GM19452 (cell line): ENCODE data around the gene SMARCB1.

Experiments
- ATAC-seq: cut with Tn5 transposase; IDR thresholded peaks from one replicate; pipeline ENCODE4 v1.9.1; 2021; ENCODE audit not compliant: unreplicated experiment

The SMARCB1 gene

GRCh38 chr22:23760056-23760455 lies 26.7 kb upstream of the SMARCB1 start:
- ATAC-seq: no peak

DNA sequence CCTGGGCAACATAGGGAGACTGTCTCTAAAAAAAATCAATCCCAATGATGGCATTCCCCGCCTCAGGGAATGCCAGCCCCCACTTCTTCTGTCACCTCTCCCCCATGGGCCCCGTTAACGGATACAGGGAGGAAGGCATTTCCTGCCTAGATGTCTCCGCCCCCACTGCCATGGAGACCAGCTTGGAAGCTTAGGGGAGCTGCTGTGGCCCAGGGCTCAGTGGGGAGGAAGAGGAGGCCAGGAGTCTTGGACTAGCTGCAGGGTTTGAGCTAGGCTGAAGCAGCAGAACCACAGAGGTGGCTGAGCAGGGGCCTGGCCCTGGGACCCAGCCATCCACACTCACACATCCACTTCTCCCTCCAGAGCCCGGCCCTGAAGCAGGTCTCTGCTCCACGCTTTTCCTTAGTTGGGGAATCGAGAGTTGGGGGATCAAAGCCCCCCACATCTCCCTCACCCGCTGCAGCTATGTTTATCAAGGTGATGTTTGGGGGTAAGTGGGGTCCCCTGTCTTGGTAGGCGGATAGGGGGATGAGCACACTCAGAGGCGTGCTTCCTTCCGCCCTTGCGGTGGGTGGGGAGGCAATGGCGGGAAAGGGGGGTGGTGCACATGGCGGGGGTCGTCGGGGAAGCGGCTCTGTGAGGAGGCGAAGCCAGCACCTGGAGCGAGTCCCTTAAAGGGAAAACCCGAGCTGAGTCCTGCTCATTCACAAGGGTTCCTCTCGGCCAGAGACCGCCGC lies 23.8 kb upstream of the SMARCB1 start, which contains the start of gene C22orf15:
C22orf15 (plus strand) TSS at position 149 of the 737 bp plus-strand sequence; CDS start at position 466, 317 bp downstream.
- ATAC-seq: no peak

DNA sequence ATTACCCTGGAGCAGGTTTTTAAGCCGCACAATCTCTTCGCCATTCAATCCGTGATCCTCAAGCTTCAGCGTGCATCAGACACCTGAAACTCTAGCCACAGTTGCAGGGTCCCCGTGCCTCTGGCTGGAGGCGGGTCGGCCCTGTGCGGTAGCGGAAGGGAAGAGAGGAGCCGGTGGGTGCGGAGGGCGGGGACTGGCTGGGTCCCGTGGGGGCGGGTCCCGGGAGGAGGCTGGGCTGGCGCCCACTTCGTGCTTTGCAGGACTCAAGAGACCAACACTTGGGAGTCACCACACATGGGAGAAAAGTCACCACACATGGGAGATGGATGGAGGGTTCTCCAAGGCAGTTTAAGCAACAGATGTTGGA lies 23.2 kb upstream of the SMARCB1 start:
- ATAC-seq: no peak

GRCh38 chr22:23763954-23764353 lies 22.8 kb upstream of the SMARCB1 start:
- no peak for ATAC-seq

DNA sequence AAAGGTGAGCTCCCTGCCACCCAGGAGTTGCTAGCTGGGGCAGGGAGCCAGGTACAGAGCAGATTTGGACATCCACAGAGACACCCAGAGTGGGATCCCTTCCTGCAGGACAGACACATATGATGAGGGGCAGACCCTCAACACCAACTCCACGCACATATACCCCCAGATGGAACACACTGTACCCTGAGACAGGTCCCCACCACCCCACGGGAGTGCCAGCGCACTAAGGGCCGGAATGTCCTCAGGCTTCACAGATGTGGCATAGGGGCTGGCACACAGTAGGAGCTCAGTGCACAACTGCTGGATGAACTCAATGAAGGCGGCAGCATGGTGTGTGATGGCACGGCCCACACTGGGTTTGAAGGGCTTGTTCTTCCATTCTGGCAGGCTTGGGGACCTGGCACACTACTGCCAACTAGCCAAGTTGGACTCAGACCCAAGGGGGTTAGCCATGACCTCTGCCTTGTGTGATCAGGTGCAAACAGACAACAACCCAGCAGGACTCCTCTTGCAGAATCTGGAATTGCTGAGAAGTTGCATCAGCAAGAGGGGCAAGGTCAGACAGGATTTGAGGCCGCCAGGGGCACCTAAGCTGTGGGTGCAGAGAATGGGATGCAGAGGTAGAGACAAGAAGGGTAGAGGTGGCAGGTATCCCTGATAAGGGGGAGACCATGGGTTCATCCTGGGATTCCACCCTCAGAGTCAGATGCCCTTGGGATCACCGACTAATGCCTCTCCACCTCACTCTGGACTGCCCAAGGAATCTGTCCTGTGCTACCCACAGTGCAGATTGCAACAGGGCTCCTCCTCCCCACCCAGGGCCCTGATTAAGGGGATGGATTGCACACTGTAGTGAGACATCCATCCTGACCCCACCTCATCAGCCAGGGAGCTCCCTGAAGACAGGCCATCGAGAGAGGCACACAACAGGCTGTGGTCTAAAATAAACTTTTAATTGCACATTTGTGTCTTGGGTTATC lies 21.6 kb upstream of the SMARCB1 start:
- no peak for ATAC-seq

GRCh38 chr22:23767303-23767672 lies 19.5 kb upstream of the SMARCB1 start:
- no peak for ATAC-seq

DNA sequence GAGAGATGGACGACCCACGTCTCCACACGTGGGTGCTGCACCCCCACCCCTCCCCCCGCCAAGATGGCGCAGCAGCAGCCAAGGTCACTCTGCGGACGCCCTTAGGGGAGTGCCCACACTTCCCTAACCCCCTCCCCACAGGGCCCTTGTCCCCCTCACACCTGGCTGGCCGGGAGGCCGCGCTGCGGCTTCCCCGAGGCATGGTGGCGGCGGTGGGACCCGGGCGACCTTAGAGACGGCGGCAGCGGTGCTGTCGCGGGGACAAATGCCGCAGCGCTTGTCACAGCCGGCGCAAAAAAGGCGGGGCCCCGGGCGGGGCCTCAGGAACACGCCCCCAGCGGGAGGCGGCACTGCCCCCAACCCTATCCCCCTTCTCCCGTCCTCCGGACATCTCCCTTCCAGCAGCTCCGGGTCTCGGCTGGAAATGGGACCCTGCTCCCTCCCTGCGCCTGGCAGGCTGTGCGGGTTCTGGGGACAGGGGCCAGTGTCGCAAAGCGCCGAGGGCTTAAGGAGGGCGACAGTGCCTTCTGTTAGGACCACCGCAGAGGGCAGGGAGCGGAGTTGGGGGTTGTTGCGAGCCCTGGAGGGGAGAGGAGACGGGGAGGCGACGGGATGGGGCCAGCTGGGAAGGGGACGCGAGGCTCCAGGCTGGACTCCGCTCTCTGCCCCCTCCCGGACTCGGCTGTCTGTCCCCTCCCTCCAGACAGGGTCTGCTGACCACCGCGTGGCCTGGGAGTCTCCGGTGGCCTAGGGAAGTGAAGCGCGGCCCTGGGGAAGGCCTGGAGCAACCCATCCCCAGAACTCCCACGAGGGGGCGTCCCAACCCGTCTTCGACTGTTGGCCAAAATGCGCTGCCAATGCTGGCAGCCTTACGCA lies 18.9 kb upstream of the SMARCB1 start, which contains the start of gene CHCHD10:
CHCHD10 (minus strand) TSS at position 300 of the 876 bp plus-strand sequence; CDS start at position 202, 98 bp downstream.
- peak; percentile 56 for ATAC-seq

DNA sequence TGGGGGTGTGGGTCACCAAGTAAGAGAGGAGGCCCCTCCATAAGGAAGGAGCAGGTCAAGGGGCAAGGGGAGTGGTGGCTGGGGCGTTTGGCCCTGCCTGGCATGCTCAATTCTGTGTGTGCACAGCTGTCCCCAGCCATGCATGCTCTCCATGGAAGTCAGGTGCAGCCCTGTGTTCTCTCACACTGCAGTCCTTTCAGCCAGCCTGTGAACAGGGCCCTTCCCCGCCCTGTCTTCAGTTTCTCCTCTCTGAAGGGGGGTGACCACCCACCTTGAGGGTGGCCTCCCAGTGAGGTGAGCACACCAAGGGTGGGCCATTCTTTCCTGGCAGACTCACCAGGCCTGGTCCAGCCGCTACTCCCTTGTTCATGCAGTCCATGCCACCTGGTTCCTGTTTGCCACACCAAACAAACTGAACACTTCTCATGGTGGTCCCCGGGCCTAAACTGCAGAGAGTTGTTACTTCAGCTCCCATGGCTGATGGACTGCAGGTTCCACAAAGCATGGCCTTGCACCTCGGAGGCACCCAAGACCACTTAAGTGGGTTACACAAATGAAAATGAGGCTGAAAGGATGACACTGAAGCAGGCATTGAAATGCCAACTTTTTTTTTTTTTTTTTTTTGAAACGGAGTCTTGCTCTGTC lies 17.3 kb upstream of the SMARCB1 start:
- no peak for ATAC-seq

- ATAC-seq: no peak
Measured at GRCh38 chr22:23772315-23772648, 14.5 kb upstream of the SMARCB1 start.

- ATAC-seq: no peak
Measured at GRCh38 chr22:23772649-23773473, 13.9 kb upstream of the SMARCB1 start, which contains the start of gene MMP11. TSS of gene MMP11 (plus strand) at chr22:23772849. CDS start at chr22:23772871, 22 bp downstream.

DNA sequence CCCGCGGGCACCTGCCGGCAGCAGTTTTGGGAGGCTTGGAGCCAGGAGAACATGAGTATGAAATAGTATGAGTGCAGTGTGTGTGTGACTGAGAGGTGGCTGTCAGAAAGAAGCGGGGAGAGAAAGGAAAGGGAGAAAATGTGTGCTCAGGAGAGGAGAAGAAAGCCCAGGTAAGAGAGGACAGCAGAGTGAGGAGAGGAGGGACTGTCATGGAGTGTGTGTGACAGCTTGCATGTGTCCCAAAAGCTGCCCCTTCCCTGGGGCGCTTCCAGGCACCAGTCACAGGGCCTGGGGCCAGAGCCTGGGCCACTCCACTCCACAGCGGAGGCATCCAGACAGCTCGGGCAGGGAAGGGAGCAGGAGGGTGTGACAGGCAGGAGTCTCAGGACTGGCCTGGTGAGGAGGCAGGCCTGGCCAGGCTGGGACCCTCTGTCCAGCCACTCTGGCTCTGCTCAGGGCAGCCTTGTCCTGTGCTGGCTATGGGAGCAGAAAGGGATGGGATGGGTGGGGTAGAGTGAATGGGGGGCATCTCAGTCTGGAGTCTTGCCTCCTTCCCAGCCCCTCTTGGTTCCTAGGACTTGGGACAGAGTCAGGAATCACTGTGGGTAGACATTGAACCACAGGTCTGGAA lies 13.2 kb upstream of the SMARCB1 start:
- no peak for ATAC-seq

DNA sequence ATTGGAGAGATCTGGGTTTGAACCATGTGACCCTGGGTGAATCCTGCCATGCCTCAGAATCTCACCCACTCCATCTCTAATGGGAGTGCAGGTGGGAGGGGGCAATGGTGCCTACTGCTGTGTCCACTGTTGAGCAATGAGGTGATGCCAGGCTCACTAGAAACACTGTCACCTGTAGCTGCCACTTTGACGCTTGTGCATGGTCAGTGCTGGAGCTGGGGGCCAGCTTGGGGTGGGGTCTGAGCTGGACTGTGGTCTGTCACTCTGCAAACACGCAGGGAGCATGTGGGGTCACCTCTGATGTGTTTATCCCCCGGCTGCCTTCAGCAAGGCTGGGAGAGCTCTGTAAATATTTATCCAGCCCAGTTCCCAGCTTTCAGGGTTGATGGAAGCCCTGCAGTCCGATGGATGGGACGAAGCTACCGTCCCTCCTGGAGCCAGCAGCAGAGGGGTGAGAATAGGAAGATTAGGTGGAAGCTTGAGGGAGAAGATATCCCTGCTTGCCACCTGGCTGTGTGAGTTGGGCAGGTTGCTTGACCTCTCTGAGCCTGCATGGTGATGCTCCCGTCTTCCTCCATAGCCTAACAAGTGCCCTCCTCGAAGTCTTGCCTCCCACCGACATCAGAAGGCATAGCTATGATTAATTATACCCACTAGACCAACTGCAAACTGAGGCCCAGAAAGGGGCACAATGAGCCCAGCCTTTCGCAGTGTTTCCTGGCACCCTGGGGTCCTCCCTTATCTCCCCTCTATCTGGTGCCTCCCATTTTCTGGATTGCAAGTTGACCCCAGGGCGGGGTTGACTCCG lies 12.4 kb upstream of the SMARCB1 start:
- no peak for ATAC-seq

GRCh38 chr22:23774922-23775436 lies 11.8 kb upstream of the SMARCB1 start:
- ATAC-seq: no peak

- no peak for ATAC-seq
Measured at GRCh38 chr22:23775779-23776375, 10.9 kb upstream of the SMARCB1 start.

DNA sequence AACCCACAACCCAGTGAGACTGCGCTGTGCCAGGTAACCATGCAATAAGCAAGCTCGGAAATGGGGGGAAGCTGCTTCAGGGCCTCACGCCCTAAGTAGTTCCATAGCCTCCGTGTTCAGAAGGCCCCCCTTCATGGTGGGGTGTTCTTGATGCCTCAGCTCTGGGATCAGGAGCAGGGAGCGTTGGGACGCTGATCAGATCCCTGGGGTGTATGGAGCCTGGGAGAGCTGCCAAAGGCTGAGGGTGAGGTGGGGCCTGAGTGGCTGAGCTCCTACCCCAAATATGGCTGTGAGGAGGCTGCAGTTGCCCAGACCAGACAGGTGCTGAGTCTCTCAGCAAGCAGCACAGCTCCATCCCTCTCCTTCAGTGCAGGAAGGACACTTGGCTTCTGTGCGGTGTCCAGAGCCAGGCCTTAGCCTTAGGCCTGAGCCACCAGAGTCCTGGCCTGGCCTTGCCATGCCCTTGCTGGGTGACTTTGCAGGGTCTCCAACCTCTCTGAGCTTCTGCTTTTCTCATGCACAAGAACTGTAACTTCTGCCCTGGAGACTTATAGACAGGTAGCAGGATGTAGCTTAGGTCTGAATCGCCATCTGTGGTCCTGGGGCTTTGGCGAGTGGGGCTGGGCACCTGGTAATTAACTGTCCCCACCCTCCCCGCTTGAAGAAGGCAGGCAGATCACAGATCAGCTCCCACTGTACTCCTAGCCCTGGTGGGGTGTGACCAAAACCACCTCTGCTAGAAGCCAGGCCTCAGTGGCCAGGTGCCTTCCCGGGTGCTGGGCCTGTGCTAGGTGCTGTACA lies 8.8 kb upstream of the SMARCB1 start:
- ATAC-seq: no peak

GRCh38 chr22:23778577-23778900 lies 8.2 kb upstream of the SMARCB1 start:
- ATAC-seq: no peak

GRCh38 chr22:23779083-23779482 lies 7.7 kb upstream of the SMARCB1 start:
- ATAC-seq: no peak
